HG03378 (cell line): ENCODE results near the gene CRIP1.

ENCODE experiments used
- ATAC-seq: cut with Tn5 transposase; IDR thresholded peaks from one replicate; pipeline ENCODE4 v1.9.1; 2021; ENCODE audit warnings: mild to moderate bottlenecking, moderate library complexity; ENCODE audit not compliant: unreplicated experiment

Gene CRIP1

GRCh38 chr14:105486163-105486973 lies at the start of gene CRIP1:
CRIP1 (plus strand) TSS chr14:105486886; CDS start chr14:105487260, 374 bp downstream.
- no peak for ATAC-seq

GRCh38 chr14:105436891-105437722 lies 49.6 kb upstream of the CRIP1 start:
- ATAC-seq: no peak

- ATAC-seq: no peak
Observed at GRCh38 chr14:105437723-105438500, 48.8 kb upstream of the CRIP1 start.

- ATAC-seq: no peak
Observed at GRCh38 chr14:105439179-105439578, 47.5 kb upstream of the CRIP1 start.

GRCh38 chr14:105439710-105440553 lies 46.8 kb upstream of the CRIP1 start:
- no peak for ATAC-seq

GRCh38 chr14:105440554-105440900 lies 46.2 kb upstream of the CRIP1 start:
- no peak for ATAC-seq

GRCh38 chr14:105440992-105441391 lies 45.7 kb upstream of the CRIP1 start:
- no peak for ATAC-seq

- ATAC-seq: no peak
Observed at GRCh38 chr14:105442125-105442524, 44.6 kb upstream of the CRIP1 start.

GRCh38 chr14:105442834-105443233 lies 43.9 kb upstream of the CRIP1 start:
- ATAC-seq: no peak

GRCh38 chr14:105444859-105445258 lies 41.8 kb upstream of the CRIP1 start:
- no peak for ATAC-seq

- ATAC-seq: no peak
Observed at GRCh38 chr14:105445290-105445689, 41.4 kb upstream of the CRIP1 start.

GRCh38 chr14:105445901-105446845 lies 40.5 kb upstream of the CRIP1 start:
- ATAC-seq: no peak

- ATAC-seq: no peak
Observed at GRCh38 chr14:105446971-105447370, 39.7 kb upstream of the CRIP1 start.

GRCh38 chr14:105447651-105448640 lies 38.7 kb upstream of the CRIP1 start:
- ATAC-seq: no peak

- no peak for ATAC-seq
Observed at GRCh38 chr14:105448706-105449111, 38.0 kb upstream of the CRIP1 start.

GRCh38 chr14:105449276-105450122 lies 37.2 kb upstream of the CRIP1 start:
- no peak for ATAC-seq

- no peak for ATAC-seq
Observed at GRCh38 chr14:105450123-105450505, 36.6 kb upstream of the CRIP1 start.
